ENCODE results near the gene APPL2.
"Not testable (repeated sequence)": the region's sequence is repeated elsewhere in the genome, so short reads cannot be mapped to it uniquely, and the experiment has no call there.

APPL2 gene

GRCh38 chr12:105196090-105196489, 39.9 kb downstream of the APPL2 start:
- in situ Hi-C loops (cut with MboI; ENCODE audit: low sequenced_read_pairs): no loop called here

DNA sequence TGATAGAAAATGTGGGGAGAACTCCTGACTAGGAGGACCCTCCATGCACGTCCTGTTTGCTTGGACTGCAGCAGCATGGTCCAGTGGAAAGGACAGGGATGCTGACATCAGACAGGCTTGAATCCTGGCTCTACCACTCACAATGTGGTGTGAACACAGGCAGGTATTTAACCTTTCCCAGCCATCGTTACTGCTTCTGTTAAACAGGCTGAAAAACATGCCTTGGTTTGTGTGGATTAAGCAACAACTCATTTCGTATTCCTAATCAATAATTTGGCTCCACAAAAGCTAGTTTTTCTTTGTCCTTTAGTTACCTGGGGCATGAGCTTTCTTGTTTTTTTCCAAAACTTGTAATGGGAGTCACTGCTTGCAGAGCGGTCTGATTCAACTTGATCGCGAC, 41.0 kb downstream of the APPL2 start:
- in situ Hi-C loops (cut with MboI; ENCODE audit: low sequenced_read_pairs): no loop called here

GRCh38 chr12:105192624-105193225, 43.2 kb downstream of the APPL2 start:
- in situ Hi-C loops (cut with MboI; ENCODE audit: low sequenced_read_pairs): no loop called here

GRCh38 chr12:105190530-105190929, 45.4 kb downstream of the APPL2 start:
- in situ Hi-C loops (cut with MboI; ENCODE audit: low sequenced_read_pairs): no loop called here

GRCh38 chr12:105189293-105189692, 46.7 kb downstream of the APPL2 start:
- in situ Hi-C loops (cut with MboI; ENCODE audit: low sequenced_read_pairs): no loop called here

DNA sequence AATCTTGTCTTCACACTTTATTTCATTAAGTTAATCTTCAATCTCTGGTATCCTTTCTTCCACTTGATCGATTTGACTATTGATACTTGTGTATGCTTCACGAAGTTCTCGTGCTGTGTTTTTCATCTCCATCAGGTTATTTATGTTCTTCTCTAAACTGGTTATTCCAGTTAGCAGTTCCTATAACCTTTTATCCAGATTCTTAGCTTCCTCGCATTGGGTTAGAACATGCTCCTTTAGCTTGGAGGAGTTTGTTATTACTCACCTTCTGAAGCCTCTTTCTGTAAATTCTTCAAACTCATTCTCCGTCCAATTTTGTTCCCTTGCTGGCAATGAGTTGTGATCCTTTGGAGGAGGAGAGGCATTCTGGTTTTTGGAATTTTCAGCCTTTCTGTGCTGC, 52.0 kb downstream of the APPL2 start:
- in situ Hi-C loops (cut with MboI; ENCODE audit: low sequenced_read_pairs): not testable (repeated sequence)

DNA sequence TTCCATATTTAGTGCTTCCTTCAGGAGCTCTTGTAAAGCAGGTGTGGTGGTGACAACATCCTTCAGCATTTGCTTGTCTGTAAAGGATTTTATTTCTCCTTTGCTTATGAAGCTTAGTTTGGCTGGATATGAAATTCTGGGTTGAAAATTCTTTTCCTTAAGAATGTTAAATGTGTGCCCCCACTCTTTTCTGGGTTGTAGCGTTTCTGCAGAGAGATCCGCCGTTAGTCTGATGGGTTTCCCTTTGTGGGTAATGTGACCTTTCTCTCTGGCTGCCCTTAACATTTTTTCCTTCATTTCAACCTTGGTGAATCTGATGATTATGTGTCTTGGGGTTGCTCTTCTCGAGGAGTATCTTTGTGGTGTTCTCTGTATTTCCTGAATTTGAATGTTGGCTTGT, 52.6 kb downstream of the APPL2 start:
- in situ Hi-C loops (cut with MboI; ENCODE audit: low sequenced_read_pairs): not testable (repeated sequence)

GRCh38 chr12:105179114-105179513, 56.9 kb downstream of the APPL2 start:
- in situ Hi-C loops (cut with MboI; ENCODE audit: low sequenced_read_pairs): not testable (repeated sequence)

GRCh38 chr12:105177208-105177607, 58.8 kb downstream of the APPL2 start:
- in situ Hi-C loops (cut with MboI; ENCODE audit: low sequenced_read_pairs): no loop called here

DNA sequence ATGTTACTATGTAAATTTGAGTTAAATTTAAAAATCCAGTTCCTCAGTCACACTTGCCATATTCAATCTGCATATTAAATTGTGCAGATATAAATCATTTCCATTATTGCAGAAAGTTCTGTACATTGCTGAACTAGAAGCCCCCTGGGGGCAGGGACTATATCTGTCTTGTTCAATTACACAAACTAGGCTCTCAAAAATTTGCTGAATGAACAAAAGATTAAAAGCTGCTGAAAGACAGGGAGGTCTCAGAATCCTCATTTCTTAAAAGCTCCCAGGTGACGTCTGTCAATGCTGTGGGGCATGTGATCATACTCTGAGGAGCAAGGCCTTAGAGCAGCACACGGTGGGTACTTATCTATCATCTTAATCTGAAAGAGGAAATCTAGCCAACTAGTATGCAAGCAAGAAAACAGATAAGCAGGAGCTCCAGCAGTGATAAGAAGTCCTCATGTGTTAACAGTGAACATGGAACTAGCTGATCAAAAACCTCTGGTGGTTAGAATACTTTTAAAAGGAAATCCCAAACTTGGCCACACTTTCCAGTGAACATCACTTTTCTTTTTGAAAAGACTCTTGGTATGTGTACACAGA, 60.5 kb downstream of the APPL2 start:
- in situ Hi-C loops (cut with MboI; ENCODE audit: low sequenced_read_pairs): no loop called here

- in situ Hi-C loops (cut with MboI; ENCODE audit: low sequenced_read_pairs): no loop called here
These were observed 64.1 kb downstream of the APPL2 start for GRCh38 chr12:105171691-105172436.

DNA sequence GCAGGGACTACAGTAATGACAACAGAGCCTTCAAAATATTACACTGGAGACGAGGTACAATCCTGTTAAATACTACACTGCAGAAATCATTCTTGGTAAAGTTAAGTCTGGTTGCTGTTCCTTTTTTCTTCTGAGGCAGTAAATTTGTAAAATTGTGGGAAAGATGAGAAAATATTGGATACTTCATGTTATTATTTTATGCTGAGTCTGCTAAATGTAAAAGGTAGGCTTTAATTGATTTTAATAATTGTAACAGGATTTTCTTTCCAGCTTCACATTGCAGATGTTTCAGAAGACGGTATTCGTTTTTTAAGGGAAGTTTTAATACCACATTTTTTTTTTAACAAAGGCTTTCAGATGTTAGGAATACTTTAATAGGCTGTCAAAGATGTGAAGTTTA, 65.8 kb downstream of the APPL2 start:
- in situ Hi-C loops (cut with MboI; ENCODE audit: low sequenced_read_pairs): no loop called here

DNA sequence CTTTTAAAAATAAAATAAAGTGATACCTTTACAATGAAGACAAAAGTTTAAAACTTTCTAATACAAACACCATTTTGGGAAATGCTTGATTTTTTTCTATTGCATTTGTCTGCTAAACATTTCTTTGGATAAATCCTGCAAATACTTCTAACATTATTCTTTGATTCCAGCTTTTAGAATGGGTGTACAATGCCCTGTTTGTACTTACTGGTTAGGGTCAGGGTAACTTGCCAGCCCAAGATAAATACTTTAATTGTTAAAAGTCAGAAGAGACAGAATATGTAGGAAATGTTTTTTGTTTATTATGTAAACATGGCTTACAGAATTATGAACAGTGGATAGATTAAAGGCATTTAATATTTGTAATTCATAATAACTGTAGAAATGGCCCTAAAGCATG, 68.0 kb downstream of the APPL2 start:
- in situ Hi-C loops (cut with MboI; ENCODE audit: low sequenced_read_pairs): no loop called here

GRCh38 chr12:105167346-105167745, 68.6 kb downstream of the APPL2 start:
- in situ Hi-C loops (cut with MboI; ENCODE audit: low sequenced_read_pairs): no loop called here

- in situ Hi-C loops (cut with MboI; ENCODE audit: low sequenced_read_pairs): no loop called here
These were observed 69.2 kb downstream of the APPL2 start for GRCh38 chr12:105166736-105167135.

DNA sequence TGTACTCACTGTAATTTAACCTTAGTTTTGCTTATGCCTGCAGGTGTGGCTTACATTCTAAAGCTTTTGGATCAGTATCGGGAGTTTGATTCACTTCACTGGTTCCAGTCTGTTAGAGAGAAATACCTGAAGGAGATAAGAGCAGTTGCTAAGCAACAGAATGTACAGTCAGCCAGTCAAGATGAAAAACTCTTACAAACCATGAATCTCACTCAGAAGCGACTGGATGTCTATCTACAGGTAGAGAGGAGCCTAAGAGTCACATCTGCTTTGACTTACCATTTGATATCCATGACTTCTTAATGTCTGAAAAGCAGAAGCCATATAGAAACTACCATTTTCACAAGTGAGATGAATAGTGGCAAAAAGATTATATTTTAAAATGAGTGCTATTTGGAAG, 71.9 kb downstream of the APPL2 start:
- in situ Hi-C loops (cut with MboI; ENCODE audit: low sequenced_read_pairs): no loop called here

- in situ Hi-C loops (cut with MboI; ENCODE audit: low sequenced_read_pairs): no loop called here
These were observed 73.8 kb downstream of the APPL2 start for GRCh38 chr12:105162174-105162573.

GRCh38 chr12:105158876-105159275, 77.1 kb downstream of the APPL2 start:
- in situ Hi-C loops (cut with MboI; ENCODE audit: low sequenced_read_pairs): no loop called here

GRCh38 chr12:105157606-105158005, 78.4 kb downstream of the APPL2 start:
- in situ Hi-C loops (cut with MboI; ENCODE audit: low sequenced_read_pairs): no loop called here

DNA sequence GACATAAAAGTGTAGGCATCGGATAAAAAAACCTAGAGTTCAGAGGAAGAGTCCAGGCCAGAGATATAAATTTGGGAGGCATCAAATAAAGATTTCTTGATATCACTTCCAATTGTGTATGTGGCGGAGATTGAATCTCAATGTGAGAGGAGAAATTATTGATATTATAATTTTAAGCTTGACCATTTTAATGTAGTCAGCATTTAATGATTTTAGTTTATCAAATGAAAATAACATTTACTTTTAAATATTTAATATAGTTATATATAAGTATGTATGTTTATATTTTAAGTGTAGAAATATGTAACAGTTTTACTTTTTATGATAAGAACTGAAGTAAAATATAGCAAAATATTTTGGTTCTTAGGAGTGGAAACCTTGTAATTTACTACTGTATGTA, 79.7 kb downstream of the APPL2 start:
- in situ Hi-C loops (cut with MboI; ENCODE audit: low sequenced_read_pairs): no loop called here

DNA sequence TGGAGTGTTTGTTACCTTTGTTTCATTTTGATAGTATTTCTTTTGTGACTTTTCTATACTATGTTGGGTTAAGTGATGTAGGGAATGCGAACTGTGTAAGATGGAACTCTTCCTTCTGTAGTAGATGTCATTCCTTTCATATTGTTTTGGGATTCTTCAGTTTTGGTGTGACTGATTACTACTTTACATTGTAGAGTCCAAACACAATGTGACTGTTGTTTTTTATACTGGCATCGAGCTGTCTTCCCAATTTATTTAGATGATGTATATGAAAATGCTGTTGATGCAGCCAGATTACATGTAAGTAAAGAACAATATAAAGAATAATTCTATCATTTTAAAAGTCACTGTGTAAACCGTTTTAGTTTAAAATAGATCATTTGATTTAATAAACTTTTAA, 93.7 kb downstream of the APPL2 start:
- in situ Hi-C loops (cut with MboI; ENCODE audit: low sequenced_read_pairs): no loop called here

DNA sequence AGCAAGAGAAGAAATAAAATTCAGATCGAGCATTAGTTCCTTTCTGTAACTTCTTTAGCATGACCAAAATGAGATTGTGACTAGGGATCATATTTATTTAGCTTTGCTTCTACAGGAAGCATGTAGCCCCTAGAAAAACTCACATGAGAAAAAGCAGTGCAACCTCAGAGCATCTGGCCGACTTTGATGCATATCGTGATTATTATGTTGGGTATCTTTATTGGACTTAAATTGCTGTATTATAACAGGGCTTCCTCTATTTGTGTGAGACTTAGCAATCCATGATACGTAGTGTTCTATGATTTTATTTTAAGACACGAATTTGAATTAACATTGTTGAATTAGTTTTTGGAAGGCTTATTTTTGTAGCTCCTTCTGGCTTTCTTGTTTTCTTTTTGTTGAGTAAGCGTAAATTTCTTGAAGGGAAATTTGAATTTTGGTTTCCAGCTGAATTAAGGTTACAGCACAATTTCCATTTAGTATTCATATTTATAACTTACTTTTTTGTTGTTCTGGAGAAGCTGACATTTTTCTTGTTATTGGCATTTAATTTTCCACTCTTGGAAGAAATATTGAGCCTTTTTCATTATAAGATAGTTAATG, 94.6 kb downstream of the APPL2 start:
- in situ Hi-C loops (cut with MboI; ENCODE audit: low sequenced_read_pairs): no loop called here
